Stimulated activated naive CD8-positive, alpha-beta T cell treated with anti-CD3 and anti-CD28 coated beads, Interleukin-15, amount 100 ng/mL, for 72 hours (primary cell): ENCODE measurements around the gene SETD2.

ENCODE experiments used
- ATAC-seq: fragments of 150-1000 bp; cut with Tn5 transposase; 2 replicates; pipeline ENCODE4 v1.10.0; 2021; ENCODE audit warnings: mild to moderate bottlenecking, moderate library complexity
- DNase-seq, 2 donors: peaks; one replicate each; pipeline ENCODE4 v3.0.0; 2021 to 2022
- H3K27ac Mint-ChIP-seq, 2 donors: one replicate each; pipeline ENCODE4 v1.8.0; 2022; ENCODE audit warnings: mild to moderate bottlenecking in 2 of 2, mixed read lengths in 2 of 2, moderate library complexity in 2 of 2
- H3K27me3 Mint-ChIP-seq: one replicate; pipeline ENCODE4 v1.8.0; 2022; ENCODE audit warnings: mixed read lengths
- H3K4me1 Mint-ChIP-seq: one replicate; pipeline ENCODE4 v1.8.0; 2022; ENCODE audit warnings: mild to moderate bottlenecking, mixed read lengths
- H3K4me3 Mint-ChIP-seq, 2 donors: one replicate each; pipeline ENCODE4 v1.8.0; 2022; ENCODE audit warnings: mild to moderate bottlenecking in 2 of 2, mixed read lengths in 2 of 2, moderate library complexity in 1 of 2
- H3K9me3 Mint-ChIP-seq, 2 donors: one replicate each; pipeline ENCODE4 v1.8.0; 2022; ENCODE audit warnings: mixed read lengths in 2 of 2

SETD2 gene

DNA sequence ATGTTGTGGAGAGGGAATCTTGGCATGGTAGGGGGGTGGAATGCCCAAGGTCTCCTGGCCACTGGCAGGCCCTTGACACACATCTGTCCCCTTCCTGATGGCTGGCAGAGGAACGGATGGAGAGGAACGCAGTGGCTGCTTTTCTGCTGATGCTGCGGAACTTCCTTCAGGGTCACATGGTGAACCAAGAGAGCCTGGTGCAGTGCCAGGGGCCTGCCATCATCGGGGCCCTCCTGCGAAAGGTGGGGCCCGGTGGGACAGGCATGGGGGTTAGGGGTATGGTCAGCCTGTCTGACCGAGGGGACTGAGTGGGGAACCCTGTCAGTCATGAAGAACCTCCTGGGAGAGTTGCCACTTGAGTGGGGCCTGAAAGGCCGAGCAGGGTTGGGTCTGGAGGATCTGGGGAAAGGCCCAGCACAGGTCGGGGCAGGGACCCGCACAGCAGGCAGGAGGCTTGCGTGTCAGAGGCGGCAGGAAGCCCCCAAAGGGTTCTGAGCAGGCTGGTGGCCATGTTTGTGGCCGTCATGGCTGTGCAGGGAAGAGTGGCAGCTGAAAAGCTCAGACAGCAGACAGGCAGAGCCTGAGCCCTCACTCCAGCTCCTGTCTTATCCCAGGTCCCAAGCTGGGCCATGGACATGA, 166.3 kb downstream of the SETD2 start:
- no peak for DNase-seq
- Mint-ChIP-seq H3K27me3 (no peaks in the 10 kb centered on the region), H3K27ac (no peak overlapping the region), H3K4me3 (no peak overlapping the region), H3K9me3 (no peaks in the 10 kb centered on the region), H3K4me1 (peaks cover 38% of the 10 kb centered on the region)
- ATAC-seq = no peak

GRCh38 chr3:46996689-46997452, 167.0 kb downstream of the SETD2 start:
- no peak for DNase-seq
- Mint-ChIP-seq H3K9me3 (no peaks in the 10 kb centered on the region), H3K27me3 (no peaks in the 10 kb centered on the region), H3K4me3 (no peak overlapping the region), H3K4me1 (peaks cover 38% of the 10 kb centered on the region), H3K27ac (peak overlapping the region; percentile 12 to 40)
- ATAC-seq = no peak

DNA sequence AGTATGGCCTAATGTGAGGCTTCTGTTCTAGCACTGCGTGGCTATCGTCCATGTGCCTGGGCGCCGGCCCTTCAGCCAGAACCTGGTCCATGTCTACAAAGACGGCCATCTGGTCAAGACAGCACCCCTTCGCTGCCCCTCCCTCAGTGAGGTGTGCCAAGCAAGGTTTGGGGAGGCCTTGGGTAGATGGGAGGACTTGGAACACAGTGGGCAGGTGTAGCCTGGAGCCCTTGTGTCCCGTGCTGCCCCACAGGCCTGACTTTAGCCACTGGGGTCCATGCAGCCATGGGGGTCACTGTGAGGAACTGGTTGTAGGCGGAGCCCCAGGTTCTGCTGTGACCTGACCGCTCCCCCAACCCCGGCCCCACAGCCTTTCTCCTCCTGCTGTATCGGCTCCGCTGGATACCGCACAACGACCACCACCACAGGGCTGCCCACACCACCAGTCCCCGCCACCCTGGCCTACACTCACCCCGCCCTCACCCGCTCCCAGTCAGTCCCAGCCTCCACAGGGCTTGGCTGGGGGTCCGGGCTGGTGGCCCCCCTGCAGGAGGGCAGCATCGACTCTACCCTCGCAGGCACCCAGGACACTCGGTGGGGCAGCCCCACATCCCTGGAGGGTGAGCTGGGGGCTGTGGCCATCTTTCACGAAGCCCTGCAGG, 167.9 kb downstream of the SETD2 start:
- Mint-ChIP-seq H3K4me3 (no peak overlapping the region), H3K27ac (no peak overlapping the region), H3K9me3 (no peaks in the 10 kb centered on the region), H3K27me3 (no peaks in the 10 kb centered on the region), H3K4me1 (peaks cover 36% of the 10 kb centered on the region)
- peak; percentile 26 for ATAC-seq
- DNase-seq = no peak

- Mint-ChIP-seq H3K4me3 (no peak overlapping the region), H3K27me3 (no peaks in the 10 kb centered on the region), H3K27ac (no peak overlapping the region), H3K9me3 (no peaks in the 10 kb centered on the region), H3K4me1 (peaks cover 35% of the 10 kb centered on the region)
- ATAC-seq (no peak), DNase-seq (no peak)
Observed at GRCh38 chr3:46994801-46995731, 168.8 kb downstream of the SETD2 start.

GRCh38 chr3:46993986-46994385, 169.9 kb downstream of the SETD2 start:
- Mint-ChIP-seq H3K4me3 (no peak overlapping the region), H3K27ac (no peak overlapping the region), H3K9me3 (no peaks in the 10 kb centered on the region), H3K4me1 (peaks cover 42% of the 10 kb centered on the region), H3K27me3 (no peaks in the 10 kb centered on the region)
- DNase-seq (no peak), ATAC-seq (no peak)

- Mint-ChIP-seq H3K4me3 (no peak overlapping the region), H3K4me1 (peaks cover 45% of the 10 kb centered on the region), H3K27ac (peak overlapping the region in 1 of 2 donors; percentile 46), H3K27me3 (no peaks in the 10 kb centered on the region), H3K9me3 (no peaks in the 10 kb centered on the region)
- DNase-seq (no peak), ATAC-seq (no peak)
Observed at GRCh38 chr3:46993292-46993691, 170.6 kb downstream of the SETD2 start.

- Mint-ChIP-seq H3K27ac (peak overlapping the region in 1 of 2 donors; percentile 20), H3K27me3 (no peaks in the 10 kb centered on the region), H3K4me3 (no peak overlapping the region)
Observed at GRCh38 chr3:46992231-46992630, 171.7 kb downstream of the SETD2 start.

GRCh38 chr3:46991406-46992165, 172.3 kb downstream of the SETD2 start:
- no peaks in the 10 kb centered on the region for H3K9me3 Mint-ChIP-seq
- DNase-seq (no peak), ATAC-seq (no peak)
- H3K4me3 Mint-ChIP-seq = no peak overlapping the region
- peaks cover 45% of the 10 kb centered on the region for H3K4me1 Mint-ChIP-seq
- H3K27ac Mint-ChIP-seq = no peak overlapping the region
- no peaks in the 10 kb centered on the region for H3K27me3 Mint-ChIP-seq

More at GRCh38 chr3:46992231-46992630, 171.7 kb downstream of the SETD2 start:
- peaks cover 45% of the 10 kb centered on the region for H3K4me1 Mint-ChIP-seq
- no peaks in the 10 kb centered on the region for H3K9me3 Mint-ChIP-seq
- ATAC-seq = no peak
- no peak for DNase-seq

GRCh38 chr3:46990573-46991374, 173.1 kb downstream of the SETD2 start:
- ATAC-seq (no peak), DNase-seq (no peak)
- H3K4me1 Mint-ChIP-seq = peaks cover 50% of the 10 kb centered on the region
- no peak overlapping the region for H3K4me3 Mint-ChIP-seq
- H3K9me3 Mint-ChIP-seq = no peaks in the 10 kb centered on the region
- peak overlapping the region in 1 of 2 donors; percentile 55 for H3K27ac Mint-ChIP-seq
- no peaks in the 10 kb centered on the region for H3K27me3 Mint-ChIP-seq

DNA sequence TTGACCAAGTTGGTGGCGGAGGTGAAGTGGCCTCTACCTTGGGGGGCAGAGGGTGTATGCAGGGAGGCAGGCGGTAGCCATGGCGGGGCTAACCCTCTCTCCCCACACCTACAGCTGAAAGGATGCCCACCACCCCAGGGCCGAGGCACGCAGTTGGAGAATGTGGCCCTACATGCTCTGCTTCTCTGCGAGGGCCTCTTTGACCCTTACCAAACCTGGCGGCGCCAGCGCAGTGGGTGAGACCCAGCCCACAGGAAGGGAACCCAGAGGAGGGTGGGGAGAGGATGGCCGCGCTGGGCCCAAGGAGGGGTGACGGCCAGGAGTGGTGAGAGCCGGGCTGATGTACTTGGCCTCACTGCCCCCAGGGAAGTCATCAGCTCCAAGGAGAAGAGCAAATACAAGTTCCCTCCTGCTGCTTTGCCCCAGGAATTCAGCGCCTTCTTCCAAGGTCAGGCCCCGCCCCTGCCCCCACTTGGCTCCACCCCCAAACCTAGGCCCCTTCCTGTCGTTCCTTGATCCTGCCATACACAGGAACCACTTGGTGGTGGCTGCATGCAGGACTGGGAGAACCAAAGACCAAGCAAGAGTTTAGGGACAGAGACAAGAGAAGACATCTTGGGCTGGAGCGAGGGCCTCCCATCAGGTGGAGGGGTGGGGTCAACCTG, 174.6 kb downstream of the SETD2 start:
- peaks cover 65% of the 10 kb centered on the region for H3K4me1 Mint-ChIP-seq

GRCh38 chr3:46988616-46989015, 175.3 kb downstream of the SETD2 start:
- ATAC-seq = no peak
- Mint-ChIP-seq H3K4me1 (peaks cover 68% of the 10 kb centered on the region), H3K4me3 (peak overlapping the region; percentile 41 to 49), H3K9me3 (no peaks in the 10 kb centered on the region), H3K27ac (peak overlapping the region; percentile 50 to 91), H3K27me3 (no peaks in the 10 kb centered on the region)
- DNase-seq = no peak

More for the DNA sequence above, 174.6 kb downstream of the SETD2 start:
- H3K27ac Mint-ChIP-seq = no peak overlapping the region
- no peaks in the 10 kb centered on the region for H3K9me3 Mint-ChIP-seq
- ATAC-seq (no peak), DNase-seq (no peak)
- peak overlapping the region; percentile 41 to 49 for H3K4me3 Mint-ChIP-seq
- no peaks in the 10 kb centered on the region for H3K27me3 Mint-ChIP-seq

GRCh38 chr3:46987743-46988401, 176.0 kb downstream of the SETD2 start:
- DNase-seq (peak; percentile 65 to 87), ATAC-seq (peak; percentile 97)
- H3K27ac Mint-ChIP-seq = peak overlapping the region in 1 of 2 donors; percentile 91
- peaks cover 72% of the 10 kb centered on the region for H3K4me1 Mint-ChIP-seq
- peak overlapping the region; percentile 82 for H3K4me3 Mint-ChIP-seq
- H3K9me3 Mint-ChIP-seq = no peaks in the 10 kb centered on the region
- H3K27me3 Mint-ChIP-seq = no peaks in the 10 kb centered on the region

GRCh38 chr3:46987319-46987742, 176.6 kb downstream of the SETD2 start:
- H3K27me3 Mint-ChIP-seq = no peaks in the 10 kb centered on the region
- H3K27ac Mint-ChIP-seq = peak overlapping the region; percentile 79 to 89
- ATAC-seq (peak; percentile 18), DNase-seq (no peak)
- H3K4me1 Mint-ChIP-seq = peaks cover 77% of the 10 kb centered on the region
- H3K4me3 Mint-ChIP-seq = peak overlapping the region; percentile 82
- H3K9me3 Mint-ChIP-seq = no peaks in the 10 kb centered on the region
